Measurements from ENCODE around the gene TMEM158.

TMEM158 gene

DNA sequence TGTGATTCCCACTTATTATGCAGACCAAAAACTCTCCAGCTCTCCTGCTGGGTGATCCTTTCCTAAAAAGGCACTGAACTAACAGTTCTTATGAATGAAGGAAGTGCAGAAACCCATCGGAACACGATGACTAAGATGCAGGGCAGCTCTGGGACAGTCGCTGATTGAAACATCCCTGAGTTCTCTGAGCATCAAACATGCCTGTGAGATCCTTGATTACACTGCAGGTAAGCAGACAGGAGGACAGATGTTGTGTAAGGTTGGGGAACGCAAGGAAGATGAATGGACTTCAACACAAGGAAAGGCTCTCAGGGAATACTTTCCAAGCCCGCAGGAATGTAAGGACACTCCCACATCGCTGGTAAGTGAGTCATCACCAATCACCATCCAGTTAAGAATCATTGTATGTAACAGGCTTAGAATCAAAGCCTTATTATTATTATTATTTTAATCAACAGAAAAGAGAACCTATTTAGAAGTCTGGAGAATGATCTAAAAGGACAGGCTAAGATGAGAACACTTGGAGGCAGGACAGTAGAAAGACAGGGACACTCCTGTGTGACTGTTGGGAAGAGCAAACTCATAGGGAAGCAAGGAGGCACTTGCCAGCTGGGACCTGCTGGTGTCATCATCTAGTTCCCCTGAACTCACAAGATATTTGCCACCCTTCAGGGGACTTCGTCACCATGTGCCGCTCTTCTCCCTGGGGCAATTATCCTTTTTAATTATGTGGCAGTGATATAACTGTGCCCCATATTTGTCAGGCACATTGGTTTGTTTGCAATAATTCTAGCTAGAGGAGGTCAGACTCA is 26.0 kb downstream of the TMEM158 start:
- DNase-seq, result no peak

DNA sequence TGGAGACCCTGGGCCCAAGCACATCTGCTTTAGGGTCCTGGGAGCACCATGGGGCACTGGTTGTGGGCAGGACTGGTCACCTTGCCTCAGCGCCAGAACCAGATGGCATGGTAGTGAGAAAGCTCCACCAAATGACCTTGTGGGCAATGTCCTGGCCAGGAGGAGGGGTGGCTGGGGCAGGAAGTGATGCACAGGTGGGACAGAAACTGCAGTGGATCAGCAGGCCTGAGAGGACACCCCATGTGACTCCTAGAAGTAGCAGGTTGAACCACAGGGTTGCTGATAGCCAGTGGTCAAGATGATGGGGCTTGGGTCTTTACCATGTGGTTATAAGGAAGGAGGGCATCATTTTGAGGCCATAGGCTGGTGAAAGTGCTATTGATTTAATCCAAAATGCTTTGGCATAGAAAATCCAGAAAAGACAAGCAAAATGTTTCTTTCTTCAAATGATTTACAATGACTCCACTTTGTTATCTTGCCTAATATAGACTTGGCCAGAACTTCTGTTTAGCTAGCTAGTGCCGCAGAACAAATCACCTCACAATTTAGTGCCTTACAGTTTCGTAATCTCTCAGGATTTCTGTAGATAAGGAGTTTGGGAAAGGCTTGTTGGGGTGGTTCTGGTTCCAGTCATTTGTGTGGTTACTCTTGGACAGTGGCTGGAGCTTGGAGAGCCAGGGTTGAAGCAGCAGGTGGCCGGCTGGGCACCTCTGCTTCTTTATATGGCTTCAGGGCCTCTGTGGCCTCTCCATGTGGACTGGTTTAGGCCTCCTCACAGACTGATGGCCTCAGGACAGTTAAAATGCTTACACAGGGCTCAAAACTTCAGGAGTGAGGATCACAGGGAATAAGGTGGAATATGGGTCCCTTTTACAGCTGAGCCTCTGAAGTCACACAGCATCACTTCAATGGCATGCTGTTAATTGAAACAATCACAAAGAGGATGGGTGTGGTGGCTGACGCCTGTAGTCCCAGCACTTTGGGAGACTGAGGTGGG is 27.5 kb downstream of the TMEM158 start:
- DNase-seq, result no peak

DNA sequence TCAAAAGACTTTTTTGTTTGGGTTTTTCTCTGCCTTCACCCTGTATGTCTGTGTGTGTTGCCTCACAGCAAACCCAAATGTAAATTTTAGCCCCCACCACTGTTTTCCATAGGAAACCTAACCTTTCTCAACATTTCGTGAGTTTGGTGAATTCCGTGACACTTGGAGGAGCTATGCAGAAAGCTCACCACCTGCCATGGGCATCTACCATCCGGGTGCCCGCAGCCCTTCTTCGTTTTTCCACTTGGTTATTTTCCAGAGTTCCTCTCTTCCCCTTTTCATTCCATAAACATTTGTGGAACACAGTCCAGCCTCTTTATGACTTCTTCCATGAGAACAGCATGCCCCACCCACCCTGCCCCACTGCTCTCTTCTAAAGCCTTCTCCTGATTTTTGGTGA is 31.3 kb downstream of the TMEM158 start:
- no peak for DNase-seq

DNA sequence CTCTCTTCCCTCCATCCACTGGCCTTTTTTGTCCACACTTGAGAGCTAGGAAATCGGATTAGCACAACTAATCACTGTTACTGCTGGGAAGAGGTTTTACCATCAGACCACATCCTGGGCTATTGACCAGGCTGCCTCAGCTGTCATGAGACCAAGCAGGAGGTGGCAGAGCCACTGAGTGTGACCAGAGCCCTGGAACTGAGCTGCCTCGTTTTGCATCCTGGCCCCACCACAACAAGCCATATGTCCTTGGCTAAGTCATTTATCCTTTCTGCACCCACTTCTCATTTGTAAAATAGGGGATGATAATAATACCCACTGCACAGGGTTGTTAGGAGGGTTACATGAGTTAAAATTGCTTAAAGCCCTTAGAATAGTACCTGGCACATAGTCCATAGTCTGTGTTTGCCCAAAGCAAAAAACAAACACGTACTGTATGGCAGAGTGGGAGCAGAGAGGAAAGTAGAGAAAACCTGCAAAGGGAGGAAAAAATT is 34.1 kb downstream of the TMEM158 start:
- no peak for DNase-seq

DNA sequence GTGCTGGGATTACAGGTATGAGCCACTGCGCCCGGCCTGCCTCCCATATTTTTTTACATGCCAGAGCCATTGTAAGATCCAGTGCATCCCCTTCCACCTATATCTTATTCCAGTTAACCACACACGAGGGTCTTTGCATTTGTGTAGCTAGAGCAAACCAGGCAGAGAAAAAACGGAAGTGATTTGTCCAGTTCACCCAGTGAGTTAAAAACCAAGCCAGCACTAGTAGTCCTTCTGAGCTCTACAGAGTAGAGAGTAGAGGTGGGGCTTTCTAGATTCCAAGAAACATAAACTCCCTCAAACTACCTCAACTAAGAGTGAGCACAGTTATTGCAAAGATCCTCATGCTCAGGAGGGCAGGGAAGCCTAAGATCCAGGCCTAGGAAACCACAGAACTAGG is 34.7 kb downstream of the TMEM158 start:
- DNase-seq, result no peak

DNA sequence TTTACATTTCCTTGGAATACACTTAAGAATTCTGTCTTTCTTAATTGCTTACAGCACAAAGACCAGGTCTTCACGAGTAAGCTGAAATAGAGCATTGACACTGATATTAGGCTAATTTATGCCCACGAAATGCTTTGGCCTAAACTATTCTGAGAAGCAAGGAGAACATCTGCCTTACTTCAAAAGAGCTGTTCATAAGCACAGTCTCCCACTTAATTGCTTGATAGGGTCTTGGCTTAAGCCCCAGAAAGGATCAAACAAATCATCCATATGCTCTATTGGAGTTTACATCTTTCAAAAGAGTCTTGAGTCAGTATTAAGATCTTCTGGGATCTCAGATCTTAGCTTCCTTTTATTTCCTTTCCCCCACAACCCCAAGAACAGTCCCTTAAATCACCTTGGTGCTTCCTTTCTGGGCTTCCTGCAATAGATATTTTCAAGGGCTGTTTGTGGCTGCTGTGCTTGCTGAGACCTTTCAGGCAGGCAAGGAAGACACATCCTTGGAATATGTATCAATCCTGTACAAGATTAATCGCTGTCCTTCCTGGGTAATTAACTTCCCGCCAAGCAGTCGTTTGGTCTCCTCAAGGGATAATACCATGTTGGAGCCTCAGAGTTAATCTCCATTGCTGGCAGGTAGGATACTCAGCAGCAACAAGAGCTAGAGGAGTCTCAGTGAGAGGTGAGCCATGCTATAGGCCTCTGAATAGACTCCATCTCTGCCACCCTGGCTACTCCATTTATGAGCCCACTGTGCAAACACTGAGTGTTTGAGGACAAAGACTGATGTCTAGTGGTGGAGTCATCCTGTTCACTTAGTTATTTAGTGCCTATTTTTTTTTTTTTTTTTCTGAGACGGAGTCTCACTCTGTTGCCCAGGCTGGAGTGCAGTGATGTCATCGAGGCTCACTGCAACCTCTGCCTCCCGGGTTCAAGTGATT is 37.1 kb downstream of the TMEM158 start:
- DNase-seq, result no peak

DNA sequence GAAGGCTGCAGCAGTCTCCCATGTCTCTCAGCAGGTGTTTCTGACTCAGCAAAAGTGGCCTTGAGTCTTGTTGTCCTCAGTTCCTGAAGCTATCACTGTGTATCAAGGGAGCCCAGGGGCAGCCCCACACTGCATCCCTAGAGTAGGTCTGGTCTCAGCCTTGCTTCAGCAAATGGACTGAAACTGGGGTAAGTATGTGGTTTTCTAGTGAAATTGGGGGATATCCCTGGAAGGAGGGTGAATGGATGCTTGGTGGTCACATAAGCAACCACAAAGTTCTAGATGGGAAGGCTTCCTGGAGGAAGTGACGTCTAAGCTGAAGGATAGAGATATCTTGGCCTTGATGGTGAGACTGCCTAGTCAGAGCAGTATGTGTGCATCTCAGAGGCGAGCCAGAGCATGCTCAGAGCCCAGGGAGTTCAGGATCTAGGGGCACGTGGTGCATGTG is 38.4 kb downstream of the TMEM158 start:
- no peak for DNase-seq

DNA sequence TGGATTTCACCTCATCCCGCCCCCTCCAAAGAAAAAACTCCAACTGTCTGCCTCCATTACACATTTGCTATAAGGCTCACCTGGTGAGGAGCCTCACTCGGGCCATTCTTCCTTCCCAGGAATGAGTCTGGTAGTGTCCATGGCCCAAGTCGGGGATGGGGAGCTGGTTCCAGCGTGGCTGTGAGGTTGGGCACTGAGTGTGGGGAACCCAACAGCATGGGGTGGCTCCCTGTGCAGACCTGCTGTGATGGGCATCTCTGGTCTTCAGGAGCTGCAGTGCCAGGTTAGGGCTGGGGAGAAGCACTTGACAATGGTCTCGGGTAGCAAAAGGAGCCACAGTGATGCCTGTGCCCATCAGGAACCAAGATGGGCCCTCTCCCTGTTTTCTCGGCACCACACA is 39.2 kb downstream of the TMEM158 start:
- no peak for DNase-seq

DNA sequence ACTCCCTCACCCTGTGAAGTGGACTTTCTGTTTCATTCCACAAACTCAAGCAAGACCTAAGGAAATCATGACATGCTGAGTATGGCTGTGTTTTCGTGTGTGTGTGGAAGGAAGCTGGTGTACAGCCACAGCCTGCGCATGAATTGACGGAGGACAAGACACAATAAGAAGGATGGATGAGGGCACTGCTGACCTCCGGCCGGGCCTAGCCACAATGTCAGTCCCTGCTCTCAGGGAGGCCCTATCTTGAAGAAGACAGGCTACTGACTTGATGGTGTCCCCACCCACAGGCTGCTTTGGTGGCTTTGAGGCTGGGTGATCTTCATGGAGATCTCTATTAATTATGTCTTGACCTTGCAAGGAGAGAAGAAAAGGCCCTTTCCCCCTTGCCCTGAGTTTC is 40.6 kb downstream of the TMEM158 start:
- no peak for DNase-seq

DNA sequence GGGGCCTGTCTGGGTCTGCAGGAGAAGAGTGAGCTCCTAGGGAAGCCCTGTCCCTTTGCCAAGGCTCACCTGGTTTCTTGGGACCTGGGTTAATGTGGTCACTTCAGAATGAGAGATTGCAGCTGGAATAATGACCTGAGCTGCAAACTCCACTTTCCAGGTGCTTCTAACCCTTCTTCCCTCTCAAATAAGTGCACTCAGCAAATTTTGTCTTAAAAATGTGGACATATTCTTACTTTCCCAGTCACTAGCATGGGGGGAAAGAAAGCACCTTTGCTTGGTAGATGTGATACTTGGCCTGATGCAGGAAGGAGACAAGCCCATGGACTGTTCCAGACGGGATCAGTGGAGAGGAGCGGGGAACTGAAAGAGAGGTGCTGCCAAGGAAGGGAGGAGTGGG is 41.0 kb downstream of the TMEM158 start:
- DNase-seq, result no peak

DNA sequence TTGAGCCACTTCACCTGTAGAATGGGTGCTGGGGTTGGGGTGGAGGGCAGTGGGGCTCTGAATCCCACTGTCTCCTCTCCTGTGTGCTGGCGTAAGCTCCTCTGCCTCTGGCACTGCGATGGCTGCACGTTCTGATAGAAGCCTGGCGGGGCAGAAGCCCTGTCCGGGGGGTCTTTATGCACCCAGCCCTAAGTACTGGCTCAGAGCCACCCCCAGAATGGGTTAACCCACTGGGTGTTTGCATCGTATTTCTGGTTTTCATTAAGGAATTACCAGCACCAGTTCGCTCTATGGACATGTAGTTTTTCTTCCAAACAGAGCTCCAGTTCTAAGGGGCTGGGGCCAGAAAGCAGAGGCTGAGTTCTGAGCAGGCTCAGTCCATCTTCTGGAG is 42.2 kb downstream of the TMEM158 start:
- no peak for DNase-seq

DNA sequence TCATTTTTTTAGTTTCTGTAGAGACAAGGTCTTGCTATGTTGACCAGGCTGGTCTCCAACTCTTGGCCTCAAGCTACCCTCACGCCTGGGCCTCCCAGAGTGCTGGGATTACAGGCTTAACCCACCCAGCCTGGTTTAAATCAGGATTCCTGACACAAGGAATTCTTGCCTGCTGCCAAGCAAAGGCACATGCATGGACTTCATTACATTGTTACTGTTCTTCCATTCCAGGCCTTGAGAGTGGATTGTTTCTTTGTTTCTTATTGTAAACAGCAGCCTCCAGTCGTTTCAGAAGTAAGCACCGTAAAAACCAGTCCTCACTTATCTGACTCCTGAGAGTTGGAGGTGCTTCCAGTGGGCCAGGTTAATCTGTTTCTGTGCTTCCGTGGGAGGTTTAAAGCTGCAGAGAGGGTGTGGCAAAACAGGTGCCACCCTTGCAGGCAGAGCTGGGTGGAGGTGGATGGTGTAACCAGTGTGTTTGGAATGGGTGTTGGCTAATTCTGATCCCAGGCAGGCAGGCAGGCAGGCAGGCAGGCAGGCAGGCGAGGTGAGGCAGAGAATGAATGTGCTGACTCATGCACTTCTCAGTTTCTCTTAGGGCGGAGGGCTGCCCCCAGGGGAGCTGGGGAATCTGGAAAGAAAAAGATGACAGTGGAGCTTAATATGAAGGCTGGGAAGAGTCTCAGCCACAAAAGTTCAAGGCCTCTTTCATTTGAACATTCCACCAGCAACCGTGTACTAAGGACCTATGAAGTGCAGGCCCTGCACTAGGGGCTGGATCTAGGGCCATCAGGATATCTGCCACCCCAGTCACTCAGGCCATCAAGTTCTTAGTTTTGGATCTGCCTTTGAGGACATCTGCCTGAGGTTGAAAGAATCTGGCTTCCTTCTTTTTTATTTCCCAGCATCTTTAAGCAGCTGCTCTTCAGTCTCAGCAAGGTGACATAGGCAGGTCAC is 42.9 kb downstream of the TMEM158 start:
- DNase-seq, result peak; percentile 14

DNA sequence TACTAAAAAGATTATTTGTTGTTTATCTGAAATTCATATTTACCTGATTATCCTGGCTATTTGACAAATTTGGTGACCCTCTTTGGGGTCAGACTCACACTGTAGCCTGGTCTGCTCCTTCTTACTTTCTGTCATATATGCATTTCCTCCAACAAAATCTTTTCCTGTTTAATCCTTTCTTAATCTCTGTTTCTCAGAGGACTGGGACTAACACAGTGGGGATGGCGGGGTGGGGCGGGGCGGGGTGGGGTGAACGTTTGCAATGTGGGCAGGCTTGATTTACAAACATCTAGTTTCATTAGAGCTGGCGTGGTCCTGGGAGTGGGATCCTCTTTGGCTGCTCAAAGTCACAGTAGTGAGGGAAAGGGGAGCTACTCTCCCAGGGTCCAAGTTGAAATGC is 44.6 kb downstream of the TMEM158 start:
- no peak for DNase-seq

DNA sequence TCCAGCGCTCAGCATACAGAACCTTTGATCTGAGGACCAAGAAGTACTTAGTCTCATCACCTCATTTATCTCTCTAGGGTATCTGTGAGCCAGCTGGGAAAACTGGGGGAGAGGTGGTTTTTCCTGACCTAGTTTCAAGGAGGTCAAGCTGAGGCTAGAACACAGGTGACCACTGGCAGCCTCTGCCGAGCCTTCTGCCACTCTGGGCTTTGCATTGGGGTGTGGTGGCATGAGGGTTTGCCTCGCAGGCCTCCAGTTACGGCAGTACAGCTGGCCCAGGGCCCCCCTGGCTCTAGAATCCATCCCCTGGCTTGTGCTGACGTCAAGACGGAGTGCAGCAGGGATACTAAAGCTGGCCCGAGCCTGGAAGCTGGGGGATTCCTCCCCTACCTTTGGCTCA is 45.2 kb downstream of the TMEM158 start:
- no peak for DNase-seq

DNA sequence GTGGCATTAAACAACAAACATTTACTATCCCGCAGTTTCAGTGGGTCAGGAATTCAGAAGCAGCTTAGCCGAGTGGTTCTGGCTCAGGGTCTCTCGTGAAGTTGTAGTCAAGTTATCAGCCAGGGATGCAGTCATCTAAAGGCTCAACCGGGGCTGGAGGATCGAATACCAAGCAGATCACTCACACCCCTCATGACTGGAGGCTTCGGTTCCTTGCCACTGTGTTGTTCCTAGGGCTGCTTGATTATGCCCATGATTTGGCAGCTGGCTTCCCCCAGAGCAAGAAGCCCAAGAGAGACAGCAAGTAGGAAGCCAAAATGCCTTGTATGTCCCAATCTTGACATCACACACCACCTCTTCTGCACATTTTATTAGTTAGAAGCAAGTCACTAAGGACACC is 46.0 kb downstream of the TMEM158 start:
- no peak for DNase-seq

DNA sequence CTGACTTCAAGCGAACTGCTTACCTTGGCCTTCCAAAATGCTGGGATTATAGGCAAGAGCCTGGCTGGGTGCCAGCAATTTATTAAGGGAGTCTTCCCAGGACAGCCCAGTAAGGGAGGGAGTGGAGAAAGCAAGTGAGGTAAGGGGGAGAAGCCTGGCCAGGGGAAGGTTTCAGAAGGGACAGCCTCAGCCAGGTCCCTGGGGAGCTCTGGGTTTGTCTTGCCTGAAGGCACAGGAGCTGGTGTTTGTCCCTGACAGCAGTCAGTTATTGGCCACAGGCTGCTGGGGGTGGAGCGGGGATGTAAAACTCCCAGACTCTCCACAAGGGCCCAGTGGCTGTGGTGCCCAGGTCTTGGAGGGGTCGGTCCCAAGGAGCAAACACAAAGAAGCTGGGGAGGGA is 46.9 kb downstream of the TMEM158 start:
- no peak for DNase-seq

DNA sequence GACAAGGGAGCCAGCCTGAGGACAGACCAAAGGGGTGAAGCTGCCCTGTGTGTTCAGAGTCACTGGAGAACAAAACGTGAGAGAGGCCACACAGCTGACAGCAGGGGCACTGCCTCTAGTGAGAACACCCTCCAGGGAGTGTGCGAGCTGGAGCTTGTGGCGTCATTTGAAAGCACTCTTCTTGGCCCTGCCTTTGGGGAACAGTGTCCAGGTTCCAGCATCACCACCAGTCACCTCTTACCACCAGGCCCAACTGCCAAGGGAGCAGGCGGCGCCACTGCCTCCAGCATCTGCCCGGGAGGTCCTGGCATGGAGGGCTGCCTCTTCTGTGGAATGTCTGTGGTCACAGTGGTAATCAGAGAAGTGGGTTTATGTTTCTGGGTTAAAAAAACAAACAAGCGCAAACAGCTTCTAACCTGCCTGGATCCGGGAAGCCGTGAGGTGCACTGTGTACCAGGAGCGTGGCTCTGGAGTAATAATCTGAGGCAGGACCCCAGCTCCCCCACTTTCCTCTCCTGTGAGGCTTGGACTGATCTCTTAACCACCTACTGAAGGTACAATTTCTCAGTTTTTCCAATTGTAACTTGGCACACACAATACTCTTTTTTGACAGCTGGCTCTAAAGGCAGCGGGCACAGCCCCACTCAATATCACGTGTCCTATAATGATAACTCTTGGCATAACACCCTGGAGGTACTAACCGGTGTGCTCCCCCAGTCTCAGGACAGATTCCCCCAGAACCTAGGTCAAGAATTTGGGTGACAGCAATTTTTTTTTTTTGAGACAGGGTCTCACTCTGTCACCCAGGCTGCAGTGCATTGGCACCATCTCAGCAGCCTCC is 47.7 kb downstream of the TMEM158 start:
- no peak for DNase-seq

DNA sequence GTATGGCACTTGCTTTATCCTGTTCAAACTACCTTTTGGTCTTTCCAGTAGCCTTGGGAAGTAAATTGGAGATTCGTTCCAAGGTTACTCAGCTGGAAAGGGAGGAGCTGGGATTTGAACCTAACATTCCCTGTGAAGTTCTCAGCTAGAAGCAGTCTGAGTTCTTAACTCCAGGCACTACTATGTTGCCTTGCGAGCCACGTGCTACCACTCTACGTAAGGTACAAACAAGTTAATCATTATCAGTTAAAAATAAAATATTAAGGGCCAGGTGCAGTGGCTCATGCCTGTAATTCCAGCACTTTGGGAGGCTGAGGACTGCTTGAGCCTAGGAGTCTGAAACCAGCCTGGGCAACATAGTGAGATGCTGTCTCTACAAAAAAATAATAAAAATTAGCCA is 49.2 kb downstream of the TMEM158 start:
- DNase-seq, result no peak
